Measurements from ENCODE around the gene DCX.

The DCX gene

GRCh38 chrX:111376486-111376885, 35.5 kb downstream of the DCX start:
- Histone ChIP-seq H3K27ac (ENCODE audit: insufficient read depth, low read depth, low read length, poor library complexity, severe bottlenecking) (no peak overlapping the region), H3K4me3 (ENCODE audit: insufficient read depth, low read depth, low read length) (no peak overlapping the region), H3K4me1 (ENCODE audit: control insufficient read depth, insufficient read depth, low read length) (peaks cover 8% of the 10 kb centered on the region), H3K9me3 (ENCODE audit: control insufficient read depth, low read length) (no peaks in the 10 kb centered on the region), H3K27me3 (ENCODE audit: control insufficient read depth, insufficient read depth, low read length, poor library complexity, severe bottlenecking) (no peaks in the 10 kb centered on the region), H3K36me3 (ENCODE audit: control insufficient read depth, insufficient read depth, low read length) (no peaks in the 10 kb centered on the region)
- 22 to 56% methylated on average over 1 to 3 of the region's 3 CpGs for WGBS, 2 experiments

GRCh38 chrX:111375747-111376146, 36.2 kb downstream of the DCX start:
- no peaks in the 10 kb centered on the region for H3K9me3 ChIP-seq (ENCODE audit: control insufficient read depth, low read length)
- H3K27me3 ChIP-seq (ENCODE audit: control insufficient read depth, insufficient read depth, low read length, poor library complexity, severe bottlenecking): no peaks in the 10 kb centered on the region
- H3K4me1 ChIP-seq (ENCODE audit: control insufficient read depth, insufficient read depth, low read length): peaks cover 8% of the 10 kb centered on the region
- H3K36me3 ChIP-seq (ENCODE audit: control insufficient read depth, insufficient read depth, low read length): no peaks in the 10 kb centered on the region
- H3K4me3 ChIP-seq (ENCODE audit: insufficient read depth, low read depth, low read length): no peak overlapping the region
- WGBS, 2 experiments: 41 to 45% methylated on average over 2 of the region's 2 CpGs
- H3K27ac ChIP-seq (ENCODE audit: insufficient read depth, low read depth, low read length, poor library complexity, severe bottlenecking): no peak overlapping the region

- no peaks in the 10 kb centered on the region for H3K9me3 ChIP-seq (ENCODE audit: control insufficient read depth, low read length)
- no peaks in the 10 kb centered on the region for H3K4me1 ChIP-seq (ENCODE audit: control insufficient read depth, insufficient read depth, low read length)
- H3K4me3 ChIP-seq (ENCODE audit: insufficient read depth, low read depth, low read length): no peak overlapping the region
- H3K36me3 ChIP-seq (ENCODE audit: control insufficient read depth, insufficient read depth, low read length): no peaks in the 10 kb centered on the region
- 60 to 66% methylated on average over 5 of the region's 5 CpGs for WGBS, 2 experiments
- H3K27me3 ChIP-seq (ENCODE audit: control insufficient read depth, insufficient read depth, low read length, poor library complexity, severe bottlenecking): no peaks in the 10 kb centered on the region
- no peak overlapping the region for H3K27ac ChIP-seq (ENCODE audit: insufficient read depth, low read depth, low read length, poor library complexity, severe bottlenecking)
These were observed 39.9 kb downstream of the DCX start for GRCh38 chrX:111372086-111372485.

- WGBS, 2 experiments: 71 to 96% methylated on average over 1 to 2 of the region's 2 CpGs
- no peak overlapping the region for H3K27ac ChIP-seq (ENCODE audit: insufficient read depth, low read depth, low read length, poor library complexity, severe bottlenecking)
- H3K36me3 ChIP-seq (ENCODE audit: control insufficient read depth, insufficient read depth, low read length): no peaks in the 10 kb centered on the region
- H3K9me3 ChIP-seq (ENCODE audit: control insufficient read depth, low read length): no peaks in the 10 kb centered on the region
- H3K4me3 ChIP-seq (ENCODE audit: insufficient read depth, low read depth, low read length): no peak overlapping the region
- H3K27me3 ChIP-seq (ENCODE audit: control insufficient read depth, insufficient read depth, low read length, poor library complexity, severe bottlenecking): no peaks in the 10 kb centered on the region
- H3K4me1 ChIP-seq (ENCODE audit: control insufficient read depth, insufficient read depth, low read length): no peaks in the 10 kb centered on the region
These were observed 46.1 kb downstream of the DCX start for GRCh38 chrX:111365770-111366325.

GRCh38 chrX:111363741-111364140, 48.3 kb downstream of the DCX start:
- Histone ChIP-seq H3K27me3 (ENCODE audit: control insufficient read depth, insufficient read depth, low read length, poor library complexity, severe bottlenecking) (no peaks in the 10 kb centered on the region), H3K36me3 (ENCODE audit: control insufficient read depth, insufficient read depth, low read length) (no peaks in the 10 kb centered on the region), H3K27ac (ENCODE audit: insufficient read depth, low read depth, low read length, poor library complexity, severe bottlenecking) (no peak overlapping the region), H3K9me3 (ENCODE audit: control insufficient read depth, low read length) (no peaks in the 10 kb centered on the region), H3K4me3 (ENCODE audit: insufficient read depth, low read depth, low read length) (no peak overlapping the region), H3K4me1 (ENCODE audit: control insufficient read depth, insufficient read depth, low read length) (no peaks in the 10 kb centered on the region)
- WGBS, 2 experiments: 89 to 96% methylated on average over 3 of the region's 3 CpGs

GRCh38 chrX:111361751-111362150, 50.2 kb downstream of the DCX start:
- no peaks in the 10 kb centered on the region for H3K27me3 ChIP-seq (ENCODE audit: control insufficient read depth, insufficient read depth, low read length, poor library complexity, severe bottlenecking)
- H3K4me1 ChIP-seq (ENCODE audit: control insufficient read depth, insufficient read depth, low read length): no peaks in the 10 kb centered on the region
- no peaks in the 10 kb centered on the region for H3K9me3 ChIP-seq (ENCODE audit: control insufficient read depth, low read length)
- H3K36me3 ChIP-seq (ENCODE audit: control insufficient read depth, insufficient read depth, low read length): no peaks in the 10 kb centered on the region
- H3K4me3 ChIP-seq (ENCODE audit: insufficient read depth, low read depth, low read length): no peak overlapping the region
- no peak overlapping the region for H3K27ac ChIP-seq (ENCODE audit: insufficient read depth, low read depth, low read length, poor library complexity, severe bottlenecking)
- WGBS, 2 experiments: 90% methylated on average over 1 of the region's 1 CpG

- H3K4me1 ChIP-seq (ENCODE audit: control insufficient read depth, insufficient read depth, low read length): no peaks in the 10 kb centered on the region
- H3K4me3 ChIP-seq (ENCODE audit: insufficient read depth, low read depth, low read length): no peak overlapping the region
- no peak overlapping the region for H3K27ac ChIP-seq (ENCODE audit: insufficient read depth, low read depth, low read length, poor library complexity, severe bottlenecking)
- 17 to 48% methylated on average over 1 to 2 of the region's 3 CpGs for WGBS, 2 experiments
- no peaks in the 10 kb centered on the region for H3K36me3 ChIP-seq (ENCODE audit: control insufficient read depth, insufficient read depth, low read length)
- H3K27me3 ChIP-seq (ENCODE audit: control insufficient read depth, insufficient read depth, low read length, poor library complexity, severe bottlenecking): no peaks in the 10 kb centered on the region
- no peaks in the 10 kb centered on the region for H3K9me3 ChIP-seq (ENCODE audit: control insufficient read depth, low read length)
These were observed 51.2 kb downstream of the DCX start for GRCh38 chrX:111360839-111361238.

GRCh38 chrX:111355523-111356115, 56.4 kb downstream of the DCX start:
- Histone ChIP-seq H3K4me1 (ENCODE audit: control insufficient read depth, insufficient read depth, low read length) (no peaks in the 10 kb centered on the region), H3K27ac (ENCODE audit: insufficient read depth, low read depth, low read length, poor library complexity, severe bottlenecking) (no peak overlapping the region), H3K4me3 (ENCODE audit: insufficient read depth, low read depth, low read length) (no peak overlapping the region), H3K27me3 (ENCODE audit: control insufficient read depth, insufficient read depth, low read length, poor library complexity, severe bottlenecking) (no peaks in the 10 kb centered on the region), H3K9me3 (ENCODE audit: control insufficient read depth, low read length) (no peaks in the 10 kb centered on the region), H3K36me3 (ENCODE audit: control insufficient read depth, insufficient read depth, low read length) (no peaks in the 10 kb centered on the region)
- WGBS, 2 experiments: 92 to 100% methylated on average over 1 of the region's 2 CpGs

- no peaks in the 10 kb centered on the region for H3K36me3 ChIP-seq (ENCODE audit: control insufficient read depth, insufficient read depth, low read length)
- 100% methylated on average over 1 of the region's 1 CpG for WGBS, 2 experiments
- no peaks in the 10 kb centered on the region for H3K4me1 ChIP-seq (ENCODE audit: control insufficient read depth, insufficient read depth, low read length)
- H3K27ac ChIP-seq (ENCODE audit: insufficient read depth, low read depth, low read length, poor library complexity, severe bottlenecking): no peak overlapping the region
- H3K4me3 ChIP-seq (ENCODE audit: insufficient read depth, low read depth, low read length): no peak overlapping the region
- H3K9me3 ChIP-seq (ENCODE audit: control insufficient read depth, low read length): no peaks in the 10 kb centered on the region
- no peaks in the 10 kb centered on the region for H3K27me3 ChIP-seq (ENCODE audit: control insufficient read depth, insufficient read depth, low read length, poor library complexity, severe bottlenecking)
These were observed 57.5 kb downstream of the DCX start for GRCh38 chrX:111354496-111354895.

GRCh38 chrX:111353793-111354192, 58.2 kb downstream of the DCX start:
- no peaks in the 10 kb centered on the region for H3K4me1 ChIP-seq (ENCODE audit: control insufficient read depth, insufficient read depth, low read length)
- no peaks in the 10 kb centered on the region for H3K36me3 ChIP-seq (ENCODE audit: control insufficient read depth, insufficient read depth, low read length)
- H3K9me3 ChIP-seq (ENCODE audit: control insufficient read depth, low read length): no peaks in the 10 kb centered on the region
- no peaks in the 10 kb centered on the region for H3K27me3 ChIP-seq (ENCODE audit: control insufficient read depth, insufficient read depth, low read length, poor library complexity, severe bottlenecking)
- H3K27ac ChIP-seq (ENCODE audit: insufficient read depth, low read depth, low read length, poor library complexity, severe bottlenecking): no peak overlapping the region
- WGBS, 2 experiments: 100% methylated on average over 2 of the region's 2 CpGs
- no peak overlapping the region for H3K4me3 ChIP-seq (ENCODE audit: insufficient read depth, low read depth, low read length)

Measured in ectodermal cell (in vitro differentiated cells).